Mesodermal cell (in vitro differentiated cells): ENCODE results near the gene CDK12.

Experiments
- H3K27ac ChIP-seq: 2 replicates; pipeline ENCODE4 v1.7.0; 2013; ENCODE audit warnings: mild to moderate bottlenecking, low read depth, low read length, moderate library complexity; ENCODE audit not compliant: severe bottlenecking
- H3K36me3 ChIP-seq: 2 replicates; pipeline ENCODE4 v1.7.1; 2013; ENCODE audit warnings: mild to moderate bottlenecking, low read length, moderate library complexity; ENCODE audit not compliant: control insufficient read depth, insufficient read depth
- H3K4me1 ChIP-seq: one replicate; pipeline ENCODE4 v1.7.1; 2013; ENCODE audit warnings: mild to moderate bottlenecking, low read length; ENCODE audit not compliant: insufficient read depth, control insufficient read depth, poor library complexity, severe bottlenecking
- H3K4me3 ChIP-seq: 2 replicates; pipeline ENCODE4 v1.7.0; 2013; ENCODE audit warnings: low read length, control low read depth, mild to moderate bottlenecking; ENCODE audit not compliant: insufficient read depth, poor library complexity, severe bottlenecking; ENCODE audit errors: extremely low read depth
- H3K9me3 ChIP-seq: 2 replicates; pipeline ENCODE4 v1.7.1; 2013; ENCODE audit warnings: mild to moderate bottlenecking, low read length, moderate library complexity; ENCODE audit not compliant: control insufficient read depth
- WGBS, 2 experiments: methylation state at CpG; one replicate each; pipeline ENCODE4 v1.1.5; 2013; ENCODE audit warnings: missing lambda C conversion rate in 2 of 2; ENCODE audit not compliant: insufficient coverage in 2 of 2; 5-methylcytosine and 5-hydroxymethylcytosine counted together

Gene CDK12

GRCh38 chr17:39548494-39549225, 87.4 kb downstream of the CDK12 start:
- Histone ChIP-seq H3K9me3 (no peaks in the 10 kb centered on the region), H3K27ac (no peak overlapping the region), H3K36me3 (peaks cover 7% of the 10 kb centered on the region), H3K4me3 (no peak overlapping the region), H3K4me1 (peaks cover 14% of the 10 kb centered on the region)
- WGBS, 2 experiments, result 80 to 96% methylated on average over 4 to 5 of the region's 7 CpGs

- WGBS, 2 experiments, result 84 to 96% methylated on average over 2 to 5 of the region's 6 CpGs
- Histone ChIP-seq H3K36me3 (peaks cover 7% of the 10 kb centered on the region), H3K27ac (no peak overlapping the region), H3K9me3 (no peaks in the 10 kb centered on the region), H3K4me1 (peaks cover 14% of the 10 kb centered on the region), H3K4me3 (no peak overlapping the region)
Observed at GRCh38 chr17:39549747-39550573, 88.7 kb downstream of the CDK12 start.

GRCh38 chr17:39551879-39552278, 90.6 kb downstream of the CDK12 start:
- H3K4me1 ChIP-seq, result peaks cover 14% of the 10 kb centered on the region
- H3K27ac ChIP-seq, result no peak overlapping the region
- WGBS, 2 experiments, result 60 to 67% methylated on average over 1 of the region's 1 CpG
- no peaks in the 10 kb centered on the region for H3K9me3 ChIP-seq
- peaks cover 7% of the 10 kb centered on the region for H3K36me3 ChIP-seq
- H3K4me3 ChIP-seq, result no peak overlapping the region

GRCh38 chr17:39553341-39553945, 92.2 kb downstream of the CDK12 start:
- H3K4me1 ChIP-seq, result peaks cover 14% of the 10 kb centered on the region
- 33 to 44% methylated on average over 2 of the region's 2 CpGs for WGBS, 2 experiments
- H3K36me3 ChIP-seq, result peaks cover 7% of the 10 kb centered on the region
- H3K4me3 ChIP-seq, result no peak overlapping the region
- no peaks in the 10 kb centered on the region for H3K9me3 ChIP-seq
- H3K27ac ChIP-seq, result no peak overlapping the region

GRCh38 chr17:39555368-39555767, 94.1 kb downstream of the CDK12 start:
- WGBS, 2 experiments, result no CpG with 5 or more reads among the region's 2 CpGs
- Histone ChIP-seq H3K4me3 (no peak overlapping the region), H3K36me3 (peaks cover 7% of the 10 kb centered on the region)

GRCh38 chr17:39556423-39556822, 95.1 kb downstream of the CDK12 start:
- WGBS, 2 experiments, result 83% methylated on average over 1 of the region's 1 CpG; no CpG with 5 or more reads in 1 of the 2 experiments
- no peaks in the 10 kb centered on the region for H3K9me3 ChIP-seq

More at GRCh38 chr17:39555368-39555767, 94.1 kb downstream of the CDK12 start:
- Histone ChIP-seq H3K27ac (no peak overlapping the region), H3K9me3 (no peaks in the 10 kb centered on the region), H3K4me1 (peaks cover 14% of the 10 kb centered on the region)

GRCh38 chr17:39562395-39562794, 101.1 kb downstream of the CDK12 start:
- H3K4me3 ChIP-seq, result no peak overlapping the region
- 80 to 100% methylated on average over 1 of the region's 1 CpG for WGBS, 2 experiments
- H3K27ac ChIP-seq, result no peak overlapping the region
- peaks cover 5% of the 10 kb centered on the region for H3K36me3 ChIP-seq
- no peaks in the 10 kb centered on the region for H3K4me1 ChIP-seq
- H3K9me3 ChIP-seq, result no peaks in the 10 kb centered on the region

More at GRCh38 chr17:39556423-39556822, 95.1 kb downstream of the CDK12 start:
- Histone ChIP-seq H3K4me1 (peaks cover 11% of the 10 kb centered on the region), H3K4me3 (no peak overlapping the region), H3K27ac (no peak overlapping the region), H3K36me3 (peaks cover under 1% of the 10 kb centered on the region)

GRCh38 chr17:39562976-39563375, 101.7 kb downstream of the CDK12 start:
- Histone ChIP-seq H3K4me3 (no peak overlapping the region), H3K9me3 (no peaks in the 10 kb centered on the region), H3K4me1 (no peaks in the 10 kb centered on the region), H3K36me3 (peaks cover 5% of the 10 kb centered on the region), H3K27ac (no peak overlapping the region)
- WGBS, 2 experiments, result 85 to 91% methylated on average over 2 to 3 of the region's 7 CpGs

GRCh38 chr17:39563476-39563875, 102.2 kb downstream of the CDK12 start:
- Histone ChIP-seq H3K4me3 (no peak overlapping the region), H3K4me1 (no peaks in the 10 kb centered on the region), H3K9me3 (no peaks in the 10 kb centered on the region), H3K36me3 (peaks cover 5% of the 10 kb centered on the region), H3K27ac (no peak overlapping the region)
- WGBS, 2 experiments, result 29 to 32% methylated on average over 14 to 15 of the region's 17 CpGs

GRCh38 chr17:39564211-39564848, 103.0 kb downstream of the CDK12 start:
- no peaks in the 10 kb centered on the region for H3K4me1 ChIP-seq
- H3K4me3 ChIP-seq, result no peak overlapping the region
- H3K9me3 ChIP-seq, result no peaks in the 10 kb centered on the region
- peaks cover 5% of the 10 kb centered on the region for H3K36me3 ChIP-seq
- H3K27ac ChIP-seq, result no peak overlapping the region
- WGBS, 2 experiments, result 100% methylated on average over 1 of the region's 4 CpGs
